Measurements from ENCODE around the gene DNAH10. TPM values are rescaled to one million over a fixed set of nuclear protein-coding genes. Genes with fewer than 3 reads are reported as not detected.

The DNAH10 gene
- total RNA-seq, 2 donors from 2014 or later = 0.09 to 0.64 TPM

DNA sequence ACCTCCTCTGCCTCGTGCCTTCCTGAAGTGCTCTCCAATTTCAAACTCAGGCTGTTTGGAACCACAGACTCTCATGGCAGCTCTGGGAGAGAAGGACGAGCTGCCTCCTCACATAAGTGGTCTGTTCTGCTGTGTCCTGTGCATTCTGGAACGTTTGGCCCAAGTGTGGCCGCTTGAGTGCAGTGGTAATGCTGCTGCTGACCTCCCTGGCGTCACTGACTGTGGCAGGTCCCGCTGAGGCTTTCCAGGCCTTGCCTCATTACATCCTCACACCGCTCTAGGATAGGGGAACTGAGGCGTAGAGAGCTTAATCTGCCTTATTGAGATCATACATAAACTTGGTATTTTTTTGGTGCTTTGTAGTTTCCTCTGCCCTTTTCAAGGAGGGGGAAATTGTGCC is 196.4 kb downstream of the DNAH10 start:
- no peaks in the 10 kb centered on the region for H3K9me3 ChIP-seq (ENCODE audit: control insufficient read depth, low read length)
- no peak for DNase-seq
- peaks cover 2% of the 10 kb centered on the region for H3K36me3 ChIP-seq (ENCODE audit: control insufficient read depth, insufficient read depth, low read length)
- no peak overlapping the region for H3K9ac ChIP-seq (ENCODE audit: extremely low read depth, low read length, poor library complexity, severe bottlenecking)
- Mint-ChIP-seq H3K9me3 (no peaks in the 10 kb centered on the region), H3K36me3 (ENCODE audit: low read depth) (peaks cover 5% of the 10 kb centered on the region), H3K27ac (no peak overlapping the region), H3K4me1 (peaks cover 7% of the 10 kb centered on the region), H3K4me3 (no peak overlapping the region), H3K27me3 (ENCODE audit: insufficient read depth) (peaks cover 45% of the 10 kb centered on the region)
- 91 to 100% methylated on average over 1 to 8 of the region's 8 CpGs for WGBS, 2 experiments (ENCODE audit: insufficient coverage in 1 of 2, insufficient read length in 1 of 2)
- H3K27me3 ChIP-seq (ENCODE audit: control insufficient read depth, insufficient read depth, low read length, poor library complexity, severe bottlenecking) = no peaks in the 10 kb centered on the region
- H3K27ac ChIP-seq (ENCODE audit: low read depth, low read length) = no peak overlapping the region
- H3K4me3 ChIP-seq (ENCODE audit: low read length) = no peak overlapping the region
- H3K4me1 ChIP-seq (ENCODE audit: control insufficient read depth, insufficient read depth, low read length) = no peaks in the 10 kb centered on the region
- TF ChIP-seq, protein P1, sequence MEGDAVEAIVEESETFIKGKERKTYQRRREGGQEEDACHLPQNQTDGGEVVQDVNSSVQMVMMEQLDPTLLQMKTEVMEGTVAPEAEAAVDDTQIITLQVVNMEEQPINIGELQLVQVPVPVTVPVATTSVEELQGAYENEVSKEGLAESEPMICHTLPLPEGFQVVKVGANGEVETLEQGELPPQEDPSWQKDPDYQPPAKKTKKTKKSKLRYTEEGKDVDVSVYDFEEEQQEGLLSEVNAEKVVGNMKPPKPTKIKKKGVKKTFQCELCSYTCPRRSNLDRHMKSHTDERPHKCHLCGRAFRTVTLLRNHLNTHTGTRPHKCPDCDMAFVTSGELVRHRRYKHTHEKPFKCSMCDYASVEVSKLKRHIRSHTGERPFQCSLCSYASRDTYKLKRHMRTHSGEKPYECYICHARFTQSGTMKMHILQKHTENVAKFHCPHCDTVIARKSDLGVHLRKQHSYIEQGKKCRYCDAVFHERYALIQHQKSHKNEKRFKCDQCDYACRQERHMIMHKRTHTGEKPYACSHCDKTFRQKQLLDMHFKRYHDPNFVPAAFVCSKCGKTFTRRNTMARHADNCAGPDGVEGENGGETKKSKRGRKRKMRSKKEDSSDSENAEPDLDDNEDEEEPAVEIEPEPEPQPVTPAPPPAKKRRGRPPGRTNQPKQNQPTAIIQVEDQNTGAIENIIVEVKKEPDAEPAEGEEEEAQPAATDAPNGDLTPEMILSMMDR (conservative IDR thresholded peaks at IDR 0.05) = no peak

GRCh38 chr12:123958876-123959275 is 196.8 kb downstream of the DNAH10 start:
- DNase-seq = no peak
- Histone ChIP-seq H3K4me1 (ENCODE audit: control insufficient read depth, insufficient read depth, low read length) (no peaks in the 10 kb centered on the region), H3K36me3 (ENCODE audit: control insufficient read depth, insufficient read depth, low read length) (peaks cover 3% of the 10 kb centered on the region), H3K9me3 (ENCODE audit: control insufficient read depth, low read length) (no peaks in the 10 kb centered on the region), H3K9ac (ENCODE audit: extremely low read depth, low read length, poor library complexity, severe bottlenecking) (no peak overlapping the region), H3K4me3 (ENCODE audit: low read length) (no peak overlapping the region), H3K27me3 (ENCODE audit: control insufficient read depth, insufficient read depth, low read length, poor library complexity, severe bottlenecking) (no peaks in the 10 kb centered on the region), H3K27ac (ENCODE audit: low read depth, low read length) (no peak overlapping the region)
- H3K4me1 Mint-ChIP-seq = peaks cover 7% of the 10 kb centered on the region
- no peak overlapping the region for H3K27ac Mint-ChIP-seq
- H3K4me3 Mint-ChIP-seq = no peak overlapping the region
- H3K27me3 Mint-ChIP-seq (ENCODE audit: insufficient read depth) = peaks cover 48% of the 10 kb centered on the region
- no peaks in the 10 kb centered on the region for H3K9me3 Mint-ChIP-seq
- WGBS, 2 experiments (ENCODE audit: insufficient coverage in 1 of 2, insufficient read length in 1 of 2) = 89 to 93% methylated on average over 9 of the region's 9 CpGs
- H3K36me3 Mint-ChIP-seq (ENCODE audit: low read depth) = peaks cover 5% of the 10 kb centered on the region
- TF ChIP-seq, protein P1 (conservative IDR thresholded peaks at IDR 0.05) = no peak

DNA sequence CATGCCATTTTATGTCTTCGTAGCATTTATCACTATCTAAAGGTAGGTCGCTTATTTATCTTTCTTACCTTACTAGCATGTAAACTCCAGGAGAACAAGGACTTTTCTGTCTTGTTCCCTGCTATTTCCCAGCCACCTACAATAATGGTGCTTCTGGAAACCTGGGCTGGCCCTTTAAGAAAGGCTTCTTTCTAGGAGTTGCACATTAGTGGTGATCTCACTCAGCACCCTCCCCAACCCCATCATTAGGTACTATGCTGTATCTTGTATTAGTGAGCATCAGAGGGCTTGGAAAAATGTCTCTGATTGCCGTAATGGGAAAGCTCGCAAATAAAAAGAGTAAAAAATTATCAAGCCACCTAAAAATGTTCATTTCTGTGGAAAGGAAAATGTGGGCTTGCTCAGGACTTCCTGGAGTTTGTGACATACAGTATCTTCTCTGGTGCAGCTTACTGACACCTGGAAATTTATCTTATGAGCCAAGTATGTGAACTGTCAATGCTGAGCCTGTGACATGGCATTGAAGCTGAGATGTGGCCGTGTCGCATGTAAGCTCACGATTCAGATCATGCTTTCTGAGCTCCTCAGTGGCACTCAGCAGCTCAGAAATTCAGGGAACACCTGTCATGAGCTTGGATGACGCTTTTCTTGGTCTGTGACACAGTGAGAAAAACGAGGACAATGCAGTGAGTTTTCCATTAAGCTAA is 198.1 kb downstream of the DNAH10 start:
- Histone ChIP-seq H3K9me3 (ENCODE audit: control insufficient read depth, low read length) (no peaks in the 10 kb centered on the region), H3K27ac (ENCODE audit: low read depth, low read length) (no peak overlapping the region), H3K4me1 (ENCODE audit: control insufficient read depth, insufficient read depth, low read length) (no peaks in the 10 kb centered on the region), H3K4me3 (ENCODE audit: low read length) (no peak overlapping the region), H3K9ac (ENCODE audit: extremely low read depth, low read length, poor library complexity, severe bottlenecking) (no peak overlapping the region), H3K27me3 (ENCODE audit: control insufficient read depth, insufficient read depth, low read length, poor library complexity, severe bottlenecking) (peaks cover 2% of the 10 kb centered on the region), H3K36me3 (ENCODE audit: control insufficient read depth, insufficient read depth, low read length) (peaks cover 3% of the 10 kb centered on the region)
- DNase-seq = no peak
- Mint-ChIP-seq H3K4me1 (peaks cover 7% of the 10 kb centered on the region), H3K36me3 (ENCODE audit: low read depth) (peaks cover 7% of the 10 kb centered on the region), H3K27me3 (ENCODE audit: insufficient read depth) (peaks cover 54% of the 10 kb centered on the region), H3K27ac (no peak overlapping the region), H3K9me3 (no peaks in the 10 kb centered on the region), H3K4me3 (no peak overlapping the region)
- 93 to 94% methylated on average over 7 to 9 of the region's 9 CpGs for WGBS, 2 experiments (ENCODE audit: insufficient coverage in 1 of 2, insufficient read length in 1 of 2)
- TF ChIP-seq, protein P1 (conservative IDR thresholded peaks at IDR 0.05) = no peak
